Measurements from ENCODE around the gene PATE3. TPM values are rescaled to one million over a fixed set of nuclear protein-coding genes. Genes with fewer than 3 reads are reported as not detected.

The PATE3 gene
- polyA plus RNA-seq, 1 of the 3 experiments (the other 2 are of a cell fraction) = not detected

DNA sequence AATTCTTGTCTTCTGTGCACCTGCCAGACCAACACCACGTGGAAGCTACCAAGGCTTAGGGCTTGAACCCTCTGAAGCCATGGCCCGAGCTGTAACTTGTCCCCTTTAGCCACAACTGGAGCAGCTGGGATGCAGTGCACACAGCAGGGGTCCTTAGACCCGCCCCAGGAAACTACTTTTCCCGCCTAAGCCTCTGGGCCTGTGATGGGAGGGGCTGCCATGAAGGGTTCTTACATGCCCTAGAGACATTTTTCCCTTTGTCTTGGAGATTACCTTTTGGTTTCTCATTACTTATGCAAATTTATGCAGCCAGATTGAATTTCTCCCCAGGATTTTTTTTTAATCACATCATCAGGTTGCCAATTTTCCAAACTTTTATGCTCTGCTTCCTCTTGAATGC is 9.7 kb downstream of the PATE3 start:
- TF ChIP-seq FOXM1 (IDR thresholded peaks at IDR 0.05; ENCODE audit: low read depth) = no peak
- TF ChIP-seq TCF12 (IDR thresholded peaks at IDR 0.05) = no peak
- TF ChIP-seq, protein P1, sequence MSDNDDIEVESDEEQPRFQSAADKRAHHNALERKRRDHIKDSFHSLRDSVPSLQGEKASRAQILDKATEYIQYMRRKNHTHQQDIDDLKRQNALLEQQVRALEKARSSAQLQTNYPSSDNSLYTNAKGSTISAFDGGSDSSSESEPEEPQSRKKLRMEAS (IDR thresholded peaks at IDR 0.05; ENCODE audit: low read depth) = no peak
- TF ChIP-seq, protein P2, sequence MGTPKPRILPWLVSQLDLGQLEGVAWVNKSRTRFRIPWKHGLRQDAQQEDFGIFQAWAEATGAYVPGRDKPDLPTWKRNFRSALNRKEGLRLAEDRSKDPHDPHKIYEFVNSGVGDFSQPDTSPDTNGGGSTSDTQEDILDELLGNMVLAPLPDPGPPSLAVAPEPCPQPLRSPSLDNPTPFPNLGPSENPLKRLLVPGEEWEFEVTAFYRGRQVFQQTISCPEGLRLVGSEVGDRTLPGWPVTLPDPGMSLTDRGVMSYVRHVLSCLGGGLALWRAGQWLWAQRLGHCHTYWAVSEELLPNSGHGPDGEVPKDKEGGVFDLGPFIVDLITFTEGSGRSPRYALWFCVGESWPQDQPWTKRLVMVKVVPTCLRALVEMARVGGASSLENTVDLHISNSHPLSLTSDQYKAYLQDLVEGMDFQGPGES (IDR thresholded peaks at IDR 0.05; ENCODE audit: low read depth, low read length) = no peak
- TF ChIP-seq, protein P3, sequence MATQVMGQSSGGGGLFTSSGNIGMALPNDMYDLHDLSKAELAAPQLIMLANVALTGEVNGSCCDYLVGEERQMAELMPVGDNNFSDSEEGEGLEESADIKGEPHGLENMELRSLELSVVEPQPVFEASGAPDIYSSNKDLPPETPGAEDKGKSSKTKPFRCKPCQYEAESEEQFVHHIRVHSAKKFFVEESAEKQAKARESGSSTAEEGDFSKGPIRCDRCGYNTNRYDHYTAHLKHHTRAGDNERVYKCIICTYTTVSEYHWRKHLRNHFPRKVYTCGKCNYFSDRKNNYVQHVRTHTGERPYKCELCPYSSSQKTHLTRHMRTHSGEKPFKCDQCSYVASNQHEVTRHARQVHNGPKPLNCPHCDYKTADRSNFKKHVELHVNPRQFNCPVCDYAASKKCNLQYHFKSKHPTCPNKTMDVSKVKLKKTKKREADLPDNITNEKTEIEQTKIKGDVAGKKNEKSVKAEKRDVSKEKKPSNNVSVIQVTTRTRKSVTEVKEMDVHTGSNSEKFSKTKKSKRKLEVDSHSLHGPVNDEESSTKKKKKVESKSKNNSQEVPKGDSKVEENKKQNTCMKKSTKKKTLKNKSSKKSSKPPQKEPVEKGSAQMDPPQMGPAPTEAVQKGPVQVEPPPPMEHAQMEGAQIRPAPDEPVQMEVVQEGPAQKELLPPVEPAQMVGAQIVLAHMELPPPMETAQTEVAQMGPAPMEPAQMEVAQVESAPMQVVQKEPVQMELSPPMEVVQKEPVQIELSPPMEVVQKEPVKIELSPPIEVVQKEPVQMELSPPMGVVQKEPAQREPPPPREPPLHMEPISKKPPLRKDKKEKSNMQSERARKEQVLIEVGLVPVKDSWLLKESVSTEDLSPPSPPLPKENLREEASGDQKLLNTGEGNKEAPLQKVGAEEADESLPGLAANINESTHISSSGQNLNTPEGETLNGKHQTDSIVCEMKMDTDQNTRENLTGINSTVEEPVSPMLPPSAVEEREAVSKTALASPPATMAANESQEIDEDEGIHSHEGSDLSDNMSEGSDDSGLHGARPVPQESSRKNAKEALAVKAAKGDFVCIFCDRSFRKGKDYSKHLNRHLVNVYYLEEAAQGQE (IDR thresholded peaks at IDR 0.05; ENCODE audit: low read depth, low read length) = no peak
- no peak for TF ChIP-seq FOXJ3 (CRISPR knock-in tag; IDR thresholded peaks at IDR 0.05)
- no peaks in the 10 kb centered on the region for H3K9me2 ChIP-seq
- no peak for DNase-seq
- H4K20me1 ChIP-seq (ENCODE audit: insufficient read depth) = no peaks in the 10 kb centered on the region
- WGBS (ENCODE audit: low lambda C conversion rate) = 0% methylated on average over 4 of the region's 4 CpGs
- H3K4me2 ChIP-seq = no peak overlapping the region
- H3K9me3 ChIP-seq = peaks cover 9% of the 10 kb centered on the region
- H3K36me3 ChIP-seq (replicated peaks in 1 of 2; ENCODE audit: control insufficient read depth in 1 of 2, insufficient read depth in 2 of 2, low read length in 1 of 2) = no peaks in the 10 kb centered on the region
- ChIA-PET CTCF (no interaction called here), POLR2A (no interaction called here)
- no peaks in the 10 kb centered on the region for H3K79me2 ChIP-seq (ENCODE audit: insufficient read depth)
- no peaks in the 10 kb centered on the region for H3F3A ChIP-seq (replicated peaks; ENCODE audit: insufficient read depth)
- no peaks in the 10 kb centered on the region for H3K4me1 ChIP-seq (ENCODE audit: control insufficient read depth in 1 of 2, insufficient read depth in 2 of 2, low read depth in 1 of 2, low read length in 1 of 2)
- H3K9ac ChIP-seq = no peak overlapping the region
- no peak overlapping the region for H3K27ac ChIP-seq (ENCODE audit: low read depth in 2 of 2, low read length in 1 of 2)
- H2AFZ ChIP-seq (ENCODE audit: low read depth) = no peak overlapping the region
- no peak overlapping the region for H3K4me3 ChIP-seq (ENCODE audit: low read depth in 2 of 2, low read length in 1 of 2)
- H3K27me3 ChIP-seq (ENCODE audit: insufficient read depth) = no peaks in the 10 kb centered on the region

DNA sequence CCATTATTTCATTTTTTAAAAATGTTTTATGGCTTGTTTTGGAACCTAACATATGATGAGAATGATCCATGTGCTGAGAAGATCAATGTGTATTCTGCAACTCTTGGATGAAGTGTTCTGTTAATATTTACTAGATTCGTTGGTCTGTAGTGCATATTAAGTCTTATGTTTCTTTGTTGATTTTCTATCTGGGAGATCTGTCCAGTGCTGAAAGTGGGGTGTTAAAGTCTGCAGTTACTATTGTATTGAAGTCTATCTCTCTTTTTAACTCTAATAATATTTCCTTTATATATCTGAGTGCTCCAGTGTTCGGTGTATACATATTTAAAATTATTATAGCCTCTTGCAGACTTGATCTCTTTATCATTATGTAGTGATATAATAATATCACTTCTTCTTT is 11.9 kb downstream of the PATE3 start:
- H3K9ac ChIP-seq = no peak overlapping the region
- ChIA-PET POLR2A (no interaction called here), CTCF (no interaction called here)
- H3K36me3 ChIP-seq (replicated peaks in 1 of 2; ENCODE audit: control insufficient read depth in 1 of 2, insufficient read depth in 2 of 2, low read length in 1 of 2) = no peaks in the 10 kb centered on the region
- no peak overlapping the region for H2AFZ ChIP-seq (ENCODE audit: low read depth)
- H3K27me3 ChIP-seq (ENCODE audit: insufficient read depth) = no peaks in the 10 kb centered on the region
- no peaks in the 10 kb centered on the region for H3K4me1 ChIP-seq (ENCODE audit: control insufficient read depth in 1 of 2, insufficient read depth in 2 of 2, low read depth in 1 of 2, low read length in 1 of 2)
- H3K4me2 ChIP-seq = no peak overlapping the region
- DNase-seq = no peak
- no peaks in the 10 kb centered on the region for H3F3A ChIP-seq (replicated peaks; ENCODE audit: insufficient read depth)
- H3K79me2 ChIP-seq (ENCODE audit: insufficient read depth) = no peaks in the 10 kb centered on the region
- peaks cover 12% of the 10 kb centered on the region for H3K9me3 ChIP-seq
- H3K4me3 ChIP-seq (ENCODE audit: low read depth in 2 of 2, low read length in 1 of 2) = no peak overlapping the region
- H4K20me1 ChIP-seq (ENCODE audit: insufficient read depth) = no peaks in the 10 kb centered on the region
- H3K9me2 ChIP-seq = no peaks in the 10 kb centered on the region
- 0% methylated on average over 2 of the region's 2 CpGs for WGBS (ENCODE audit: low lambda C conversion rate)
- H3K27ac ChIP-seq (ENCODE audit: low read depth in 2 of 2, low read length in 1 of 2) = no peak overlapping the region
- TF ChIP-seq CHD2 (IDR thresholded peaks at IDR 0.05; ENCODE audit: low read length, partially characterized antibody) = no peak
- TF ChIP-seq, protein P3 (IDR thresholded peaks at IDR 0.05; ENCODE audit: low read depth, low read length) = no peak
- no peak for TF ChIP-seq MXI1 (IDR thresholded peaks at IDR 0.05; ENCODE audit: low read depth, low read length)
- TF ChIP-seq POLR2AphosphoS5 (IDR thresholded peaks at IDR 0.05; ENCODE audit: low read depth, low read length) = no peak
- no peak for TF ChIP-seq FOXJ3 (CRISPR knock-in tag; IDR thresholded peaks at IDR 0.05)
- TF ChIP-seq RXRA (IDR thresholded peaks at IDR 0.05; ENCODE audit: borderline replicate concordance, low read depth) = no peak
- TF ChIP-seq, protein P2 (IDR thresholded peaks at IDR 0.05; ENCODE audit: low read depth, low read length) = no peak
- no peak for TF ChIP-seq GATA2 (CRISPR knock-in tag; IDR thresholded peaks at IDR 0.05)
- no peak for TF ChIP-seq TEAD4 (IDR thresholded peaks at IDR 0.05; ENCODE audit: borderline replicate concordance, insufficient read depth)
- no peak for TF ChIP-seq RAD21 (IDR thresholded peaks at IDR 0.05; ENCODE audit: low read length)
- TF ChIP-seq, protein P1 (IDR thresholded peaks at IDR 0.05; ENCODE audit: low read depth) = no peak
- TF ChIP-seq EZH2phosphoT487 (IDR thresholded peaks at IDR 0.05; ENCODE audit: borderline replicate concordance, low read depth) = no peak

Data from SK-N-SH (cell line).